HepG2 (cell line): ENCODE measurements around the gene ZNF3. TPM values are rescaled to one million over a fixed set of nuclear protein-coding genes. Genes with fewer than 3 reads are reported as not detected.

Source experiments
- CAMTA2 ChIP-seq: sonication (generic); formaldehyde crosslinking; IDR thresholded peaks from 2 replicates; pipeline ENCODE4 v1.4.0; 2020; ENCODE audit warnings: mild to moderate bottlenecking, missing genetic modification reagents, borderline replicate concordance
- GTF3A ChIP-seq: sonication (generic); formaldehyde crosslinking; conservative IDR thresholded peaks from 2 replicates; pipeline ENCODE4 v1.4.0; 2020; ENCODE audit warnings: mild to moderate bottlenecking, missing genetic modification reagents
- HCFC1 ChIP-seq: fragments of 150-350 bp; IDR thresholded peaks from 2 replicates; pipeline ENCODE4 v1.6.1; 2014; ENCODE audit warnings: low read depth, low read length
- IRX3 ChIP-seq: sonication (generic); formaldehyde crosslinking; IDR thresholded peaks from 2 replicates; pipeline ENCODE4 v1.8.1; 2023; ENCODE audit warnings: mild to moderate bottlenecking, low read depth, missing genetic modification reagents, borderline replicate concordance
- KLF12 ChIP-seq: sonication (generic); formaldehyde crosslinking; IDR thresholded peaks from 2 replicates; pipeline ENCODE4 v1.4.0; 2020; ENCODE audit warnings: missing genetic modification reagents, borderline replicate concordance
- KMT2A ChIP-seq: sonication (generic); formaldehyde crosslinking; IDR thresholded peaks from 2 replicates; pipeline ENCODE4 v1.4.0; 2020; ENCODE audit warnings: missing genetic modification reagents
- LCORL ChIP-seq, 2 experiments: fragments of 450-650 bp in 1 of 2; sonication (generic) in 1 of 2; formaldehyde crosslinking in 1 of 2; IDR thresholded peaks; 2 replicates each; pipeline versions ENCODE4 v1.5.0 to v1.6.1; 2017 to 2020; ENCODE audit warnings: antibody characterized with exemption in 1 of 2, missing genetic modification reagents in 1 of 2
- MAX ChIP-seq: IDR thresholded peaks from 2 replicates; pipeline ENCODE4 v1.6.1; 2012; ENCODE audit warnings: inconsistent platforms
- PCBP1 ChIP-seq: fragments of 200-400 bp; formaldehyde crosslinking; IDR thresholded peaks from 2 replicates; pipeline ENCODE4 v1.6.1; 2017; ENCODE audit warnings: mild to moderate bottlenecking, low read depth, low read length, borderline replicate concordance
- RARA ChIP-seq: IDR thresholded peaks from 2 replicates; pipeline ENCODE4 v1.6.1; 2016; ENCODE audit warnings: missing genetic modification reagents, missing compliant biosample characterization
- REL ChIP-seq: sonication (generic); formaldehyde crosslinking; conservative IDR thresholded peaks from 2 replicates; pipeline ENCODE4 v1.8.0; 2022; ENCODE audit warnings: mild to moderate bottlenecking, missing genetic modification reagents, moderate library complexity
- RXRA ChIP-seq: sonication (generic); formaldehyde crosslinking; IDR thresholded peaks from 2 replicates; pipeline ENCODE4 v1.5.1; 2020; ENCODE audit warnings: missing genetic modification reagents
- ZBTB26 ChIP-seq: IDR thresholded peaks from 2 replicates; pipeline ENCODE4 v1.6.1; 2016; ENCODE audit warnings: missing compliant biosample characterization, missing genetic modification reagents, borderline replicate concordance
- ZHX1 ChIP-seq: sonication (generic); formaldehyde crosslinking; IDR thresholded peaks from 2 replicates; pipeline ENCODE4 v1.8.1; 2022; ENCODE audit warnings: low read depth, mild to moderate bottlenecking, missing genetic modification reagents
- ZNF616 ChIP-seq: sonication (generic); formaldehyde crosslinking; IDR thresholded peaks from 2 replicates; pipeline ENCODE4 v1.5.0; 2020; ENCODE audit warnings: low read depth, mild to moderate bottlenecking, missing genetic modification reagents
- ZNF83 ChIP-seq: sonication (generic); formaldehyde crosslinking; IDR thresholded peaks from 2 replicates; pipeline ENCODE4 v1.4.0; 2020; ENCODE audit warnings: missing genetic modification reagents, mild to moderate bottlenecking, borderline replicate concordance
- ZNF841 ChIP-seq: sonication (generic); formaldehyde crosslinking; IDR thresholded peaks from 2 replicates; pipeline ENCODE4 v1.8.1; 2023; ENCODE audit warnings: missing genetic modification reagents, borderline replicate concordance
- polyA plus RNA-seq, 8 experiments: library from polyadenylated mRNA; depleted of rRNA in 3 of 8; stranded (reverse) in 7 of 8; unstranded in 1 of 8; fragments of >200 nt; fragmentation: Illumina TruSeq in 4 of 8; extraction: Trizol in 4 of 8; gene quantifications; 2 replicates each; pipeline versions ENCODE4 v1.2.1 to v1.2.3, GENCODE V29; 2011 to 2016; ENCODE audit warnings: low read depth in 4 of 8, missing spikeins in 1 of 8, mixed read lengths in 1 of 8; ENCODE audit not compliant: insufficient read depth in 1 of 8
- total RNA-seq, 5 experiments: library from RNA; depleted of rRNA; stranded (reverse); fragments of >200 nt; fragmentation: Illumina TruSeq; extraction: Trizol; gene quantifications; 2 replicates each; pipeline ENCODE4 v1.2.3, GENCODE V29; 2016; ENCODE audit warnings: low read depth in 1 of 5
- TF ChIP-seq, protein P1 (sequence below): sonication (generic); formaldehyde crosslinking; IDR thresholded peaks from 2 replicates; pipeline ENCODE4 v1.5.0; 2020; ENCODE audit warnings: missing genetic modification reagents, mild to moderate bottlenecking, borderline replicate concordance
- TF ChIP-seq, protein P2 (sequence below): sonication (generic); formaldehyde crosslinking; IDR thresholded peaks from 2 replicates; pipeline ENCODE4 v1.5.1; 2020; ENCODE audit warnings: missing genetic modification reagents, mild to moderate bottlenecking, borderline replicate concordance

The ZNF3 gene
- total and polyA plus RNA-seq, 2 of the 13 experiments (the other 11 are each of a cell fraction or from before 2014, with no cell fraction given) = 33.7 to 56.9 TPM

GRCh38 chr7:100126931-100127865 is 45.7 kb upstream of the ZNF3 start, which contains the start of gene MBLAC1 (continued):
- TF ChIP-seq, protein P1, sequence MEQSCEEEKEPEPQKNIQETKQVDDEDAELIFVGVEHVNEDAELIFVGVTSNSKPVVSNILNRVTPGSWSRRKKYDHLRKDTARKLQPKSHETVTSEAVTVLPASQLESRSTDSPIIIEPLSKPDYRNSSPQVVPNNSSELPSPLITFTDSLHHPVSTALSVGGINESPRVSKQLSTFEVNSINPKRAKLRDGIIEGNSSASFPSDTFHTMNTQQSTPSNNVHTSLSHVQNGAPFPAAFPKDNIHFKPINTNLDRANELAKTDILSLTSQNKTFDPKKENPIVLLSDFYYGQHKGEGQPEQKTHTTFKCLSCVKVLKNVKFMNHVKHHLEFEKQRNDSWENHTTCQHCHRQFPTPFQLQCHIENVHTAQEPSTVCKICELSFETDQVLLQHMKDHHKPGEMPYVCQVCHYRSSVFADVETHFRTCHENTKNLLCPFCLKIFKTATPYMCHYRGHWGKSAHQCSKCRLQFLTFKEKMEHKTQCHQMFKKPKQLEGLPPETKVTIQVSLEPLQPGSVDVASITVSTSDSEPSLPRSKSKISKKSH (CRISPR knock-in tag) = peak; percentile 3; the same call in 1 of the 2 replicates
- TF ChIP-seq PCBP1 = 0 out of 2 replicates have a peak, but pooled peaks have one; percentile 28
- TF ChIP-seq LCORL (IDR thresholded peaks at IDR 0.05) = no peak
- peak; percentile 57; the same call in 1 of the 2 replicates for TF ChIP-seq LCORL (CRISPR knock-in tag; IDR thresholded peaks at IDR 0.05)
- peak; percentile 47; the same call in 1 of the 2 replicates for TF ChIP-seq KMT2A (CRISPR knock-in tag)
- TF ChIP-seq ZBTB26 (CRISPR knock-in tag) = 0 out of 2 replicates have a peak, but pooled peaks have one; percentile 47
- TF ChIP-seq ZHX1 = no peak
- TF ChIP-seq REL (CRISPR knock-in tag) = peak; percentile 79; the same call in 1 of the 2 replicates
- 0 out of 2 replicates have a peak, but pooled peaks have one; percentile 6 for TF ChIP-seq ZNF83 (CRISPR knock-in tag)
- TF ChIP-seq HCFC1 = peak; percentile 26; the same call in 1 of the 2 replicates
- peak; percentile 88; the same call in 1 of the 2 replicates for TF ChIP-seq GTF3A (CRISPR knock-in tag)
- TF ChIP-seq CAMTA2 (CRISPR knock-in tag) = 0 out of 2 replicates have a peak, but pooled peaks have one; percentile 10
- peak; percentile 88 for TF ChIP-seq KLF12 (CRISPR knock-in tag)
- 0 out of 2 replicates have a peak, but pooled peaks have one; percentile 6 for TF ChIP-seq RARA (CRISPR knock-in tag)
- TF ChIP-seq, protein P2, sequence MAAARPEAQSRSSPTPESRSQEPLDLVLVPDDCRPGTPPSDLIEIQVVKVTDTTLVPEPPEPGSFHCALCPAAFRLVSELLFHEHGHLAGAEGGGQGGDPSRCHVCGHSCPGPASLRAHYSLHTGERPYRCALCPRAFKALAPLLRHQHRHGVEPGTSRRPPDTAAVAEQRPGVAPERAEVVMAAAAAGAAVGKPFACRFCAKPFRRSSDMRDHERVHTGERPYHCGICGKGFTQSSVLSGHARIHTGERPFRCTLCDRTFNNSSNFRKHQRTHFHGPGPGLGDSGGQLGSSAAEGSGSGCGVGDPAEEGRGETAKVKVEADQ (CRISPR knock-in tag) = 0 out of 2 replicates have a peak, but pooled peaks have one; percentile 16
- TF ChIP-seq ZNF616 (CRISPR knock-in tag) = 0 out of 2 replicates have a peak, but pooled peaks have one; percentile 22
- peak; percentile 3; the same call in 1 of the 2 replicates for TF ChIP-seq MAX
- 0 out of 2 replicates have a peak, but pooled peaks have one; percentile 11 for TF ChIP-seq RXRA
- no peak for TF ChIP-seq ZNF841
- no peak for TF ChIP-seq IRX3 (CRISPR knock-in tag)
